Measurements from ENCODE around the gene EPHA6. TPM values are rescaled to one million over a fixed set of nuclear protein-coding genes. Genes with fewer than 3 reads are reported as not detected.

EPHA6 gene
- total and polyA plus RNA-seq, 7 experiments from 2014 or later: not detected

DNA sequence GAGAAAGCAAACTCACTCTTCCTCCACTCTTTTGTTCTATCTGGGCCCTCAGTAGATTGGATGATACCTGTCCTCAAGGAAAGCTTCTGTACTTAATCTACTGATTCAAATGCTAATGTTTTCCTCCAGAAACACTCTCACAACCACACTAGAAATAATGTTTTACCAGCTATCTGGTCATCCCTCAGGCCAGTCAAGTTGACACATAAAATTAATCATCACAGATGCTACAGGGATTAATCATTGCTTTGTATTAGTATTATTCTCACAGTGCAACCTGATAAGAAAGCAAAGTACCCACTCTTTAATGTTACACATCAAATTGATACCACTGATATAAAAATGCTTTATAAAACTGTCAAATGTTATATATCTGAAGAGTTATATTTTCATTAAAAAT is 897.3 kb downstream of the EPHA6 start:
- intact Hi-C loops (cut with micrococcal nuclease): no loop called here
- CTCF ChIA-PET: no interaction called here
- H3K27ac Mint-ChIP-seq: no peak overlapping the region
- ATAC-seq (no peak), DNase-seq (no peak)
- H3K4me1 Mint-ChIP-seq: peaks cover 0 to 3% (median 0%) of the 10 kb centered on the region in 7 donors
- H3K9me3 ChIP-seq (ENCODE audit: control insufficient read depth in 2 of 3, low read length in 3 of 3): no peaks in the 10 kb centered on the region
- no peak overlapping the region for H3K4me3 ChIP-seq (ENCODE audit: low read length)
- no peak overlapping the region for H3K4me3 Mint-ChIP-seq
- peaks cover 0 to 15% (median 5%) of the 10 kb centered on the region in 5 donors for H3K27me3 Mint-ChIP-seq
- no peaks in the 10 kb centered on the region for H3K27me3 ChIP-seq (ENCODE audit: control insufficient read depth in 2 of 2, insufficient read depth in 2 of 2, low read length in 2 of 2)
- H3K36me3 Mint-ChIP-seq: peaks cover 0 to 5% (median 0%) of the 10 kb centered on the region in 5 donors
- no peaks in the 10 kb centered on the region for H3K4me1 ChIP-seq (ENCODE audit: control insufficient read depth in 2 of 2, insufficient read depth in 2 of 2, low read length in 2 of 2)
- peaks cover 0 to 3% (median 0%) of the 10 kb centered on the region in 11 donors for H3K9me3 Mint-ChIP-seq
- POLR2A ChIA-PET: no interaction called here
- H3K27ac ChIP-seq (ENCODE audit: low read depth, low read length): no peak overlapping the region
- no peaks in the 10 kb centered on the region for H3K36me3 ChIP-seq (ENCODE audit: control insufficient read depth in 2 of 3, insufficient read depth in 3 of 3, low read length in 3 of 3)

DNA sequence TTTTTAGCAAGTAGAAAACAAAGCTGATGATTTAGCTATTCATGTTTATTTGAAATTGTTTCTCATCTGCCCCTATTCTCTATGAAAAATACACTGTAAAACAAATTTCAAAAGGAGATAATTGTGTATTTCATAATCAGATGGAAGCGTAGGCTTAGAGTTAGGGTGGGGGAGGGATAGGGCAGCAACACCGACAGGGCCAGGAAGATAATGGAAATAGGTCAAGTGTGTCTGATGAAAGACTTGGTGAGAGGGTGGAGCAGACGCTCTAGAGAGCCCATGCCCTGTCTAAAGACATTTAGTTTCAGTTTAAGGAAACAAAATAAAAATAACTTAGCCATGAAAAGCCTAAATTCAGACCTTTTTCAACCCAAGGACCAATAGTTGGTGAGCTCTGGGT is 898.5 kb downstream of the EPHA6 start:
- peaks cover 0 to 3% (median 0%) of the 10 kb centered on the region in 5 donors for H3K36me3 Mint-ChIP-seq
- no peak overlapping the region for H3K27ac ChIP-seq (ENCODE audit: low read depth, low read length)
- ChIA-PET CTCF (no interaction called here), POLR2A (no interaction called here)
- peaks cover 0 to 3% (median 0%) of the 10 kb centered on the region in 7 donors for H3K4me1 Mint-ChIP-seq
- H3K4me1 ChIP-seq (ENCODE audit: control insufficient read depth in 2 of 2, insufficient read depth in 2 of 2, low read length in 2 of 2): no peaks in the 10 kb centered on the region
- intact Hi-C loops (cut with micrococcal nuclease): no loop called here
- H3K27me3 Mint-ChIP-seq: peaks cover 0 to 17% (median 0%) of the 10 kb centered on the region in 5 donors
- H3K4me3 ChIP-seq (ENCODE audit: low read length): no peak overlapping the region
- DNase-seq: no peak
- H3K9me3 Mint-ChIP-seq: peaks cover 0 to 3% (median 0%) of the 10 kb centered on the region in 11 donors
- no peak overlapping the region for H3K27ac Mint-ChIP-seq
- no peak for ATAC-seq
- no peak overlapping the region for H3K4me3 Mint-ChIP-seq
- no peaks in the 10 kb centered on the region for H3K27me3 ChIP-seq (ENCODE audit: control insufficient read depth in 2 of 2, insufficient read depth in 2 of 2, low read length in 2 of 2)
- no peaks in the 10 kb centered on the region for H3K36me3 ChIP-seq (ENCODE audit: control insufficient read depth in 2 of 3, insufficient read depth in 3 of 3, low read length in 3 of 3)
- no peaks in the 10 kb centered on the region for H3K9me3 ChIP-seq (ENCODE audit: control insufficient read depth in 2 of 3, low read length in 3 of 3)

DNA sequence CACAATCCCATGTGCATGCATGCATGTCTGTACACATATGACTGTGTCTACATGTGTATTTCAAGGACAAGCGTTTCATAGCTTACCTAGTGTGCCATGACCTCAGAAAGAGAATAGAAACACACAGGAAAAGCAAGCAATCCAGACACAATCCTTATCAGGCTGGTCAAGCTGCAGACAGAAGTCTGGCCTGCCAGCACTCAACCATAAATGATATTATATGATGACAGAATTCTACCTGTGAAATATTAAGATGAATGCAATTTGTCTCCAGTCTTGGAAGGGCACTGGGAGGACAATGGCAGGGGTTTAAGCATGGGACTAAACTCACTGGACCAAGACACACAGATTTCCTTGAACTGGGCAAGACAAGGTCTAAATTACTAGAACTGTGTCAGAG is 899.2 kb downstream of the EPHA6 start:
- CTCF ChIA-PET: no interaction called here
- H3K36me3 ChIP-seq (ENCODE audit: control insufficient read depth in 2 of 3, insufficient read depth in 3 of 3, low read length in 3 of 3): no peaks in the 10 kb centered on the region
- POLR2A ChIA-PET: no interaction called here
- Mint-ChIP-seq H3K4me1 (peaks cover 0 to 3% (median 0%) of the 10 kb centered on the region in 7 donors), H3K9me3 (peaks cover 0 to 3% (median 0%) of the 10 kb centered on the region in 11 donors), H3K36me3 (no peaks in the 10 kb centered on the region), H3K4me3 (no peak overlapping the region), H3K27ac (no peak overlapping the region), H3K27me3 (peaks cover 0 to 22% (median 3%) of the 10 kb centered on the region in 5 donors)
- no peak overlapping the region for H3K4me3 ChIP-seq (ENCODE audit: low read length)
- H3K27me3 ChIP-seq (ENCODE audit: control insufficient read depth in 2 of 2, insufficient read depth in 2 of 2, low read length in 2 of 2): no peaks in the 10 kb centered on the region
- DNase-seq (no peak), ATAC-seq (no peak)
- no peaks in the 10 kb centered on the region for H3K4me1 ChIP-seq (ENCODE audit: control insufficient read depth in 2 of 2, insufficient read depth in 2 of 2, low read length in 2 of 2)
- no peak overlapping the region for H3K27ac ChIP-seq (ENCODE audit: low read depth, low read length)
- H3K9me3 ChIP-seq (ENCODE audit: control insufficient read depth in 2 of 3, low read length in 3 of 3): no peaks in the 10 kb centered on the region
- intact Hi-C loops (cut with micrococcal nuclease): no loop called here

DNA sequence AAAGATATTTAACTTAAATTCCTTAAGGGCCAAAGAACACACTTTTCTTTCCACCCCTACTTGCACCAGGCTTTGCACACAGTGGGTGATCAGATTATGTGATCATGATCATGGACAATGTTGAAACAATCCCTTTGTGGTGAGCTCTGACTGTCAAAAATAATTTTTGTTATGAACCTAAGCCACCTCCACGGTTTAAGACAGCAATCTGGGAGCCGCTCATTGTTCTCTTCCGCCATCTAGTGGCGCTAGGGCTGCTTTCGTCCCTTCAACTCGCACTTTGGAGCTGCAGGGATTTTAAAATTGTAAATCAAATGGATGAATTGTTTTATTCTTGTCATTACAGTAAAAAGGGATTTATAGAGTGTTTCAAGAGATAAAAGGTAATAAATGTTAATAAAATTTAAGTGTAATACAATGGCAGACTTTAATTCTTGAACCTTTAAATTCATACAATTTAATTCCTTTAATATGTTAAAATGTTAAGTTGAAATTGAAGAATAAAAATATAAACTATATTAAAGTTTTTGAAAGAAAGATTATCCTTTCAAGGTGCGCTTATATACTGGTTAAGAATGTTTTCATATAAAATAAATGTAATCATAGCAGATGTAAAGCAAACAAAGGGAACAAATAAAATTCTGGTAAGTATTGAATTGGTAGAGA is 904.9 kb downstream of the EPHA6 start:
- Mint-ChIP-seq H3K27me3 (peaks cover 0 to 20% (median 3%) of the 10 kb centered on the region in 5 donors), H3K36me3 (no peaks in the 10 kb centered on the region), H3K27ac (peak overlapping the region in 1 of 9 donors; percentile 33), H3K4me1 (no peaks in the 10 kb centered on the region), H3K9me3 (no peaks in the 10 kb centered on the region), H3K4me3 (peak overlapping the region in 6 of 10 donors; percentile 35 to 60 (median 48))
- no peaks in the 10 kb centered on the region for H3K36me3 ChIP-seq (ENCODE audit: control insufficient read depth in 2 of 3, insufficient read depth in 3 of 3, low read length in 3 of 3)
- no peak overlapping the region for H3K4me3 ChIP-seq (ENCODE audit: low read length)
- H3K27ac ChIP-seq (ENCODE audit: low read depth, low read length): no peak overlapping the region
- no peaks in the 10 kb centered on the region for H3K4me1 ChIP-seq (ENCODE audit: control insufficient read depth in 2 of 2, insufficient read depth in 2 of 2, low read length in 2 of 2)
- ATAC-seq (peak; percentile 95), DNase-seq (peak; percentile 12 to 63 (median 50))
- ChIA-PET POLR2A (interaction anchor here (0.6 kb wide), 1 partner anchor 232 kb away, joined by 4 read pairs; no protein-coding TSS in a partner anchor), CTCF (interaction anchor here (0.6 to 1.1 kb wide), 5 partner anchors 9 to 303 kb away, joined by 3 to 4 read pairs (median 3); no protein-coding TSS in a partner anchor)
- intact Hi-C loops (cut with micrococcal nuclease): loop anchor here (1.0 to 2.0 kb wide), 2 partner anchors 304 to 854 kb away; no protein-coding TSS in a partner anchor
- H3K9me3 ChIP-seq (ENCODE audit: control insufficient read depth in 2 of 3, low read length in 3 of 3): no peaks in the 10 kb centered on the region
- no peaks in the 10 kb centered on the region for H3K27me3 ChIP-seq (ENCODE audit: control insufficient read depth in 2 of 2, insufficient read depth in 2 of 2, low read length in 2 of 2)

DNA sequence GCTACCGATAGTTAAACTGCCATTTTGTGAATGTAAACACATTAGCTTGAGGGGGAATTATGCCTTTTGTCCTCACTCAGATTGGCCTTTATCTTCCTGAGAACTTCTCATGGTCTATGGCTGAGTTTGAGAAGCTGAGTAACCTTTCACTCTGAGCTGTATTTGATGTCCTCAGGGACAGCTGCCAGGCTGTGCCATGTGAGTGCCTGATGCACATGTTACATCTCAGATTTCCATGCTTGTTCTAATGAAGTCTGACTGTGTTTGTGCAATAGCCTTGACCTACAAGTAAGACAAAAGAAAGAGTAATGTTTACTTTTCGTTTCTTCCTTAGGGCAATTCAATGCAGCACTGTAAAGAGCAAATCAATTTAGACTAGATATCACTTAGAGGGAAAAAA is 906.0 kb downstream of the EPHA6 start:
- no peaks in the 10 kb centered on the region for H3K9me3 ChIP-seq (ENCODE audit: control insufficient read depth in 2 of 3, low read length in 3 of 3)
- DNase-seq: no peak
- no peak overlapping the region for H3K27ac ChIP-seq (ENCODE audit: low read depth, low read length)
- ChIA-PET CTCF (interaction anchor here (1.0 kb wide), 1 partner anchor 15 kb away, joined by 4 read pairs; no protein-coding TSS in a partner anchor), POLR2A (no interaction called here)
- H3K36me3 Mint-ChIP-seq: no peaks in the 10 kb centered on the region
- intact Hi-C loops (cut with micrococcal nuclease): no loop called here
- ATAC-seq: no peak
- peaks cover 0 to 22% (median 3%) of the 10 kb centered on the region in 5 donors for H3K27me3 Mint-ChIP-seq
- no peak overlapping the region for H3K4me3 ChIP-seq (ENCODE audit: low read length)
- no peaks in the 10 kb centered on the region for H3K9me3 Mint-ChIP-seq
- no peak overlapping the region for H3K4me3 Mint-ChIP-seq
- H3K27me3 ChIP-seq (ENCODE audit: control insufficient read depth in 2 of 2, insufficient read depth in 2 of 2, low read length in 2 of 2): no peaks in the 10 kb centered on the region
- H3K4me1 ChIP-seq (ENCODE audit: control insufficient read depth in 2 of 2, insufficient read depth in 2 of 2, low read length in 2 of 2): no peaks in the 10 kb centered on the region
- no peaks in the 10 kb centered on the region for H3K4me1 Mint-ChIP-seq
- no peaks in the 10 kb centered on the region for H3K36me3 ChIP-seq (ENCODE audit: control insufficient read depth in 2 of 3, insufficient read depth in 3 of 3, low read length in 3 of 3)
- no peak overlapping the region for H3K27ac Mint-ChIP-seq

DNA sequence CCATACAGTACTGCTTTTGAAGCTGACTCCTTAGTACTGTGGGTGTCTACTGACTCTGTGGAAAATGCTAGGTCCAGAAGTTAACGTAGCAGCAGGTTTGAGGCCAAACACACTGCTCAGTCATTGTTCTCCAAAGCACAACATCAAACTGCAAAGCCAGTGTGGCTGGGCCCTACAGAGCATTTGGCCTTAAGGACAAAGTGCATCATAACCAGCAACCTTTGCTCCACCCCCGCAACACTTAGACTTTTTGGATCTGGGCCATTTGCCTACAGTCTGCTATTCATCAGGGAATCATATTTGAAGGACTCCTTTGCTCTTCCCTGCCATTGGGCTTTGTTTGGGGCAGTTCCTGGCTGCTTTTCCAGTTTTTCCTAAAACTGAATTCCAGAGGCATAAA is 907.1 kb downstream of the EPHA6 start:
- Histone ChIP-seq H3K27ac (ENCODE audit: low read depth, low read length) (no peak overlapping the region), H3K9me3 (ENCODE audit: control insufficient read depth in 2 of 3, low read length in 3 of 3) (no peaks in the 10 kb centered on the region), H3K27me3 (ENCODE audit: control insufficient read depth in 2 of 2, insufficient read depth in 2 of 2, low read length in 2 of 2) (no peaks in the 10 kb centered on the region), H3K4me3 (ENCODE audit: low read length) (no peak overlapping the region), H3K4me1 (ENCODE audit: control insufficient read depth in 2 of 2, insufficient read depth in 2 of 2, low read length in 2 of 2) (no peaks in the 10 kb centered on the region), H3K36me3 (ENCODE audit: control insufficient read depth in 2 of 3, insufficient read depth in 3 of 3, low read length in 3 of 3) (no peaks in the 10 kb centered on the region)
- no peaks in the 10 kb centered on the region for H3K4me1 Mint-ChIP-seq
- ATAC-seq (no peak), DNase-seq (no peak)
- ChIA-PET POLR2A (no interaction called here), CTCF (no interaction called here)
- no peak overlapping the region for H3K27ac Mint-ChIP-seq
- no peaks in the 10 kb centered on the region for H3K9me3 Mint-ChIP-seq
- intact Hi-C loops (cut with micrococcal nuclease): no loop called here
- peaks cover 0 to 24% (median 0%) of the 10 kb centered on the region in 5 donors for H3K27me3 Mint-ChIP-seq
- no peak overlapping the region for H3K4me3 Mint-ChIP-seq
- H3K36me3 Mint-ChIP-seq: no peaks in the 10 kb centered on the region

DNA sequence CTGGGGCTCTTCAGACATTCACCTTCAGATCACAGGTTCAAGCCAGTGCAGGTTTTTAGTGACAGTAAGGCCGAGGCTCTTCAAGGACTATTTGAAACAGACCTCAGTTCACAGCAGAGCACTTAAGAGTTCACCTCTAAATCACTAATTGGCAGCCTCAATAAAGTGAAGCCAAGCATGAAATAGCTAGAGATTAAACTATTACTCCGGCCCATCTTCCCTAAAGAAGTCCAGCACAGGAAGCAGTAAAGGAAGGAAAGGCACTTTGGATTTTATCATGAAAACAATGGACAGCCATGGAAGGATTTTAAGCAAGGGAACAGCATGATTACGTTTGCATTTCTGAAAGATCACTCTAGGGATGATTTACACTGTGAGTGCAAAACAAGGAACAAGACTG is 922.5 kb downstream of the EPHA6 start:
- ATAC-seq (no peak), DNase-seq (no peak)
- Histone ChIP-seq H3K4me1 (ENCODE audit: control insufficient read depth in 2 of 2, insufficient read depth in 2 of 2, low read length in 2 of 2) (no peaks in the 10 kb centered on the region), H3K4me3 (ENCODE audit: low read length) (no peak overlapping the region), H3K9me3 (ENCODE audit: control insufficient read depth in 2 of 3, low read length in 3 of 3) (no peaks in the 10 kb centered on the region), H3K27ac (ENCODE audit: low read depth, low read length) (no peak overlapping the region), H3K27me3 (ENCODE audit: control insufficient read depth in 2 of 2, insufficient read depth in 2 of 2, low read length in 2 of 2) (no peaks in the 10 kb centered on the region), H3K36me3 (ENCODE audit: control insufficient read depth in 2 of 3, insufficient read depth in 3 of 3, low read length in 3 of 3) (no peaks in the 10 kb centered on the region)
- ChIA-PET POLR2A (no interaction called here), CTCF (no interaction called here)
- Mint-ChIP-seq H3K27me3 (peaks cover 2 to 38% (median 15%) of the 10 kb centered on the region in 5 donors), H3K9me3 (no peaks in the 10 kb centered on the region), H3K27ac (no peak overlapping the region), H3K4me1 (no peaks in the 10 kb centered on the region), H3K4me3 (no peak overlapping the region), H3K36me3 (no peaks in the 10 kb centered on the region)
- intact Hi-C loops (cut with micrococcal nuclease): no loop called here

All from naive thymus-derived CD4-positive, alpha-beta T cell (primary cell).